ENCODE results near the gene SYS1. TPM values are rescaled to one million over a fixed set of nuclear protein-coding genes. Genes with fewer than 3 reads are reported as not detected.
"Not testable (repeated sequence)": the region's sequence is repeated elsewhere in the genome, so short reads cannot be mapped to it uniquely, and the experiment has no call there.

Gene SYS1
- total RNA-seq, 1 experiment from 2014 or later: 73.6 TPM

GRCh38 chr20:45339799-45340198 lies 23.2 kb upstream of the SYS1 start:
- DNase-seq (ENCODE audit: low spot score): no peak

GRCh38 chr20:45340236-45340847 lies 22.6 kb upstream of the SYS1 start:
- no peak for DNase-seq (ENCODE audit: low spot score)

GRCh38 chr20:45340951-45341350 lies 22.0 kb upstream of the SYS1 start:
- DNase-seq (ENCODE audit: low spot score): no peak

DNA sequence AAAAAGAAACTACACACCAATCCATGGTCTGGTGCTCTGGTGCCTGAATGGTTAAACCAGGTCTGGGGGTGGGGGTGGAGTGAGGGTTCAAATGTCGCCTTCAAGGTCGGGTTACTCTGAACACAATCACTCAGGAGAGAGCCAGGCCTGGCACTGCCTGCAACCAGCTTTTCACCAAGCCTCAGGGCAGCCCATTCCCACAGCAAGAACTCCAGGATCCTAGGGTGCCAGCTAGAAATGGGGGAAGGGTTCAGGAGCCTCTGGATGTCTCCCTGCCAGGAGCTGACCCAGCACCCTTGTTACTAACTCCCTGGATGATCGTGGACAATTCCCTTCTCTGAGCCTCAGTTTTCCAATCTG lies 21.4 kb upstream of the SYS1 start:
- DNase-seq (ENCODE audit: low spot score): no peak

DNA sequence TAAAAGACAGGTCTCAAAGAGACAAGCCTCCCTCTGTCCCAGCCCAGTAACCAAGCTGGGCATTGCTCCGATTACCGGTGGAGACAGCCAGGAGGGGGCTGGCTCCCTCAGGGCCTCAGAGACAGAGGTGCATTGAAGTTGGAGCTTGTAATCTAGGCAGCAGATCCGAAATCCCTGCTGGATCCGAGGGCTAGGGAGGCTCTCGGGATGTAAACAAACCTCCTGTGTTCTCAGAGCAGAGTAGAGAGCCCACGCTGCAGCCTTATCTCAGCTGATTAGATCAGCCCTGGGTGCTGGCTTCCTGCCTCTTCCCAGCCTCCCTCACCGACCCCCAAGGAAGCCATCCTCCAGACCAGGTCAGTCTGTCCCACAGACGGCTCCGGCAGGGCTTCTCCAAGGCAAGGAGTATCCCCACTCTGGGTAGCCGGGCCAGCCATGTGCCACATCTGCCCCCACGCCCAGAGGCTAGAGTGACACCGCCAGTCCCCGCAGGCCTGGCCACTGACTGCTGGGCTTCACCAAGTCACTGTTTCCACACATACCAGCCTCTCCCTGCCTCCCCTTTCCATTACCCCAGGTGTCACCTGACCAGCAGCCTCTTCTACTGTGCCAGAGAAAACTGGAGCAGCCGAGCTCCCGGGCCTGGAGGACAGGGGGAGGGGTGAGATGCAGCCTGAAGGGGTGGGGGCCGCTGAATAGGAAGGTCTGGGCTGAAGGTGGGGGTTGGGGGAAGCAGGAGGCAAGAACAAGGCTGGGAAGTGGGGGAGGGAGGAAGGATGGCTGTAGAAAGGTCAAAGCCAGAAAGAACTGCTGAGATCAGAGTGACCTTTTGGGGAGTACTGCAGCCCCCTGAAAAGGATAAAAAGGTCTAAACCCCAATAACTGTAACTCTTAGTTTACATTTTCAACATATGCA lies 20.8 kb upstream of the SYS1 start:
- DNase-seq (ENCODE audit: low spot score): peak; percentile 72

- DNase-seq (ENCODE audit: low spot score): peak; percentile 68
These were observed 20.0 kb upstream of the SYS1 start for GRCh38 chr20:45342855-45343531.

DNA sequence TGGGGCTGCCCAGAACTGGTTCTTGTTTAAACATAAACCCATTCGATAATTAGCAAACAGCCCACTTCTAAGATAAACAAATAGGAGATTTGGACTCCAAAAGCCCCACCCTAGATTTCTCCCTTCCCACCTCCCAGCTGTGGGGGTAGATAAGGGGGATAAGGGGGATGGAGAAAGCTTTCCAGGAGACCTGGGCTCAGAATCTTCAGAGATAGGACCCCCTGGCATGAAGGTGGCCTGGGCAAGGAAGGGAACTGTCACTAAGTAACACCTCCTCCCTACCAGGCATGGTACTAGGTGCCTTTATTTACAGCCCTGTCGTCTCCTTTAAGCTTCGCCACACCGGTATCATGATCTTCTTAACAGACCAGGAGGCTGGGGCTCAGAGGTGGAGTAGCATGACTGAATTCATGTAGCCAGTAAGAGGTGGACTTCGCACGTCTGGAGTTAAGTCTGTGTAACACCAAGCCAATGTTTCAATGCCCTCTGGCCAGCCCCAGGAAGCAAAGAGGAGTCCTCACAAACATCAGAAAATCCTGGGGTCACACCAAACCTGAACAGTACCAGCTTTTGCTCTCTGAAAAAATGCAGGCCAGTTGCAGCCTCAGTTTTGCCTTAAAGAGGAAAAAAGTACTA lies 19.3 kb upstream of the SYS1 start:
- peak; percentile 90 for DNase-seq (ENCODE audit: low spot score)

DNA sequence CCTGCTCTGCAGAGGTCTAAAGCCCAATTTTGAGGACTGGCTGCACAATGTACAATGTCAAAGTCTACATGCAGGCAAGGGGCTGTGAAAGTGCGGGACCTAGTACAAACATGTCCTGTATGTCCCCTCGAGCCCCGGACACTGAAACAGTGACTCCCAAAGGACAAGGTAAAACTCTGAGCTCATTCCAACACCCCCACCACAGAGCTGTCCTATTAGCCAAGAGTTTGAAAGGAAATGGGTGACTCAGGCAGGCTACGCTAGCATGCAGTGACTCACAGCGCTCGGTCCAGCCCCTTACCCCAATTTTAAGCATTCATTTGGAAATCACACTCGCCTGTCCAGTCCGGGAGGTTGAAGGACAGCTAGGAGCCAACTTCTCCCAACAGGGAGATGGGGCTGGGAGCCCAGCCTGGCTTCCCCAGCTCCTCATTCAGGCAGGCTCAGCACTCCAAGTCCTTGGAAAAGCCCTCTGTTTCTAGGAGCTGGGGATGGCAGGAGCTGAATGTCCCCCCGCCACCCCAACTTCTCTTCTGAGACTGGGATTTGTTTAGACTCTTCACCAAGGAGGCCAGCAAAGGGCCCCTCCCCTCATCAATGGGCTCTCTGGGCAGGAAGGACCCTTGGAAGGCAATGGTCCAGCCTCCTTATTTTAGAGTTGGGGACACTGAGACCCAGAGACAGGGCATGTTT lies 18.6 kb upstream of the SYS1 start:
- DNase-seq (ENCODE audit: low spot score): peak; percentile 89

- DNase-seq (ENCODE audit: low spot score): peak; percentile 92
These were observed 17.6 kb upstream of the SYS1 start for GRCh38 chr20:45345104-45345936.

DNA sequence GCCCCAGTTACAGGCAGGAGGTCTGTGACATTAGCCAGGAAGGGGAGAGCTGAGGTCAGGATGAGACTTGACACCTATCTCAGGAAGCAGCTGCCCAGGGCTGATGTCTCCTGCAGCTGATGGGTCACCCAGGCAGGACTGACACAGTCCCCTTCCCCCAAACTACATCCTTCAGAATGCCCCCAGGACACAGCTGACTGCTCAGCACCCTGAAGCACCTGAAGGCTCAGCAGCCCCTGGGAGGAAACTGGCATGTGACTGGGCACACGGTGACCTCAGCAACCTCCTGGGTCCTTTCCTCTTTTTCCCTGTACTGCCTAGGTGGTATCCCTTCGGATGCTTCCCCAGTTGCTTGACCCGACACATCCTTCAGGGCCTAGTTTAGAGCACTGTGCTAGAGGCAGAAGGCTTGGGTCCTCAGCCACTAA lies 16.7 kb upstream of the SYS1 start:
- peak; percentile 39 for DNase-seq (ENCODE audit: low spot score)

DNA sequence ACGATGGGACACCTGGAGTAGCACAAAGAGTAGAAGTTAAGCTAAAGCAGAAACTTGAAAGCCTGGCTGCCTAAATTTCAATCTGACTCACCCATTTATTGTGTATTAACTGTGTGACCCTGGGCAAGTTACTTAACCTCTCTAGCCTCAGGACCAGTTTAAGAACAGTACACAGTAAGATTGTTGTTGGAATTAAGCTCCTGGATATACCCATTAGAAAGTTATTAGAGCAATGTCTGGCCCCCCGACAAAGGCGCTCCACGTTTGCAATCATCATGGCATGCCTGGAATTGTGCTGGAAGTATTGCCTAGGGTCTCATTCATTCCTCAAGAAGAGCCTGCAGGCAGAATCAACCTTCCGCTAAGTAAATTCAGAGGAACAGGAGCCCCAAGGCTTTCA lies 16.1 kb upstream of the SYS1 start:
- peak; percentile 36 for DNase-seq (ENCODE audit: low spot score)

DNA sequence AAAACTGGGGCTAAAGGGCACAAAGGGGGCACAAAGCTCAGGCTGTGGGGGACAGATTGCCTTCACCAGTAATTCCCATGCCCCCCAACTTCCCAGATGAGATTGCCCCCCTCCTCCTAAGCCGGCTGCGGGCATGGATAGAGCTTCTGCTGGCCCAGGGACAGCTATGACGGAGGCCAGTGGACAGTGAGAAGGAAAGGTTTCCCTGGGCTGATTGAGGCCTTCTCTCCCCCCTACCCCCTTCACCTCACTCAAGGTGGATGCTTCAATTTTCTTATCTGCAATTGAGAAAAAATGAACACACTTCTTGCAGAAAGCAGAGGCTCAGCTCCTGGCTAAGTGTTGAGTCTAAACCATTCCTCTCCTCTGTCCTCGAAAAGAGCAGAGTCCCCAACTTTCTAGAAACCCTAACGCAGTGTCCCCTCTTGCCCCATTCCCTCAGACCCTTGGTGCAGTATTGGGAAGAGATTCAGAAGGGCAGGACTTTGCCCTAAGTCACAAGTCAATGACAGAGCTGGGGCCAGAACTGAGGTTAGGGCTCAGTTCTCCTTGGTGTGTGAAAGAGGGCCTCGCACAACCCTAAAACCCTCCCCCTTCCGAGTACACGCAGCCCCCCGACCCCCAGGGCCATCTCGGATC lies 15.5 kb upstream of the SYS1 start:
- peak; percentile 41 for DNase-seq (ENCODE audit: low spot score)

DNA sequence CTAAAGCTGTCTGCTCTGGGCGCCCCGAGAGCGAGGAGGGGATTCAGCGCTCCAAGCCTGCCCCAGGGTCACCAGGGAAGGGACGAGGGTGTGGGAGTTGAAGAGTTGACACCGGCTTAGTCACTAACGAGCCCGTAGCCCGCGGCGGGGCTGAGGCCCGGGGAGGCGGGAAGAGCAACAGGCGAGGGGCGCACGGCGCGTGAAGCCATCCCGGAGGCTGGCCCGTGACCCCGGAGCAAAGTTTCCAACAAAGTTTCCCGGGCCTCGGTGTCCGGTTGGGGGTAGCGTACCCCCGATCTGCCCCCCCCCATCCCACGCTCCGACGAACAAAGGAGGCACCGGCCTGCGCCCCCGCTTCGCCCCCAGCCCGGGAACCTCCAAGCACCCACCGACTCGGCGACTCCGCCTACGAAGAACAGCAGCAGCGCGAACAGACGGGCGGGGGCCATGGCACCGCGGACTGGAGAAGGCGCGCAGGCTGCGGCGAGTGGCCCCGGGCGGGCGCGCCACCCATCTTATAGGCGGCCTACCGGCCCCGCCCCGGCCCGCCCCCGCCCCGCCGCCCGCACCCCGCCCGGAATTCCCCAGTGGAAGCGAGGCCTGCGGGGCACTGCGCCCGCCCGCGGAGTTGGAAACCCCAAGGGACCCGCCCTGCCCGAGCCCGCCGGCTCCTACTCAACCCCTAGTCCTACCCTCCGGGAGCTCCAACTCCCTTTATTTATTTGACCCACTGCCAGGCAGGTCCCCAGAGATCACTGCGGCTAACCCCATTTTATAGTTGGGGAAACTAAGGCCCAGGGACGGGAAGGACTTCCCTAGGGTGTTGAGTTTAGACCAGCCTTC lies 14.8 kb upstream of the SYS1 start, which contains the start of gene SDC4:
Gene SDC4 (minus strand): TSS at position 489 of the 843 bp plus-strand sequence. CDS start 40 bp downstream, at position 449.
- peak; percentile 80 for DNase-seq (ENCODE audit: low spot score)

- no peak for DNase-seq (ENCODE audit: low spot score)
These were observed 12.7 kb upstream of the SYS1 start for GRCh38 chr20:45350217-45350616.

- DNase-seq (ENCODE audit: low spot score): not testable (repeated sequence)
These were observed 12.2 kb upstream of the SYS1 start for GRCh38 chr20:45350795-45351194.

DNA sequence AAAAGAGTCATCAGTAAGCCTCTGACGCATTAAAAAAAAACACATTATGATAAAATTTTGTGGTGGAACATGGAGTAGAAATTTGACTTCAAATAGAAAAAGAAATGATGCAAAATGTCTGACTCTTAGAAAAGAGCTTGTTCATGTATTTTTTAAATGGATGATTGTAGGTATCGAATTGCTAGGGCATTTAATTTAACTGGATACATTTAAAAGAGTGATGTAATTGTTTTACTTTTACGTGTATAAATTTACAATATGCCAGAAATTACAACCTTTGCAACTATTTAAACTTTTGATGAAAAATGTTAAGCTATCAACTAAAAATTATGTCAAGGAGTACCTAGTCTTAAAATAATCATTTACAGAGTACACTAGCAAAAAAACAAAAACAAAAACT lies 10.2 kb upstream of the SYS1 start:
- DNase-seq (ENCODE audit: low spot score): no peak

- no peak for DNase-seq (ENCODE audit: low spot score)
These were observed 9.2 kb upstream of the SYS1 start for GRCh38 chr20:45353746-45354145.

- no peak for DNase-seq (ENCODE audit: low spot score)
These were observed 8.3 kb upstream of the SYS1 start for GRCh38 chr20:45354423-45355208.

Data from HT-29 (cell line).